ENCODE data around the gene SZRD1.
A peak's percentile ranks its signal among the peaks of the same experiment; 100 is the strongest.
"Not testable (repeated sequence)": the region's sequence is repeated elsewhere in the genome, so short reads cannot be mapped to it uniquely, and the experiment has no call there.

The SZRD1 gene

DNA sequence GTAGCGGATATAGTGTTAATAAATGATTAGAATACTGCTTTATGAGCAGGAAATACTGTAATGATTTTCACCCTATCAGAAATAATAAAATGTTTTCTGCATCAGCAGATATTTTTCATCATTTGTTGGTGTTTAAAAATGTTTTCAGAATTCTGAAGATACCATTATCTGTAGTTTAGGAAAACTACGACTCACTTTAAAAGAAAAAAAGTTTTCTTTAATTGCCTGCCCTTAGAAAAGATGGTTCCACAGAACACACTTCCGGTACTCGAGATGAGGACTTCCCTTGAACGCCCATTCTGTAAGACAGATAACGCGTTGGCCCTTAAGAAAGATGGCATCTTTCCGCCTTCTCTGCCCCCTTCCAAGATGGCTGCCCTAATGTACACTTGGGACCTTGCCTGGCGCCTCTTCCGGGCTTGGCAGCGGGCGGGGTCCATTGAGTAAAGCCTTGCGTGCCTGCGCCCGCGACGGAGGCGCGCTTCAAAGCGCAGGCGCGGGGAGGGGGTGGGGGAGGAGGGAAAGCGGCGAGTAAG lies at the start of gene SZRD1:
Gene SZRD1 (plus strand): TSS at position 521 of the 536 bp plus-strand sequence. CDS start 16 bp downstream, outside the sequence.
- DNase-seq (ENCODE audit: low read depth) = peak; percentile 75

- DNase-seq (ENCODE audit: low read depth) = no peak
Observed at GRCh38 chr1:16318555-16318954, 48.5 kb upstream of the SZRD1 start.

DNA sequence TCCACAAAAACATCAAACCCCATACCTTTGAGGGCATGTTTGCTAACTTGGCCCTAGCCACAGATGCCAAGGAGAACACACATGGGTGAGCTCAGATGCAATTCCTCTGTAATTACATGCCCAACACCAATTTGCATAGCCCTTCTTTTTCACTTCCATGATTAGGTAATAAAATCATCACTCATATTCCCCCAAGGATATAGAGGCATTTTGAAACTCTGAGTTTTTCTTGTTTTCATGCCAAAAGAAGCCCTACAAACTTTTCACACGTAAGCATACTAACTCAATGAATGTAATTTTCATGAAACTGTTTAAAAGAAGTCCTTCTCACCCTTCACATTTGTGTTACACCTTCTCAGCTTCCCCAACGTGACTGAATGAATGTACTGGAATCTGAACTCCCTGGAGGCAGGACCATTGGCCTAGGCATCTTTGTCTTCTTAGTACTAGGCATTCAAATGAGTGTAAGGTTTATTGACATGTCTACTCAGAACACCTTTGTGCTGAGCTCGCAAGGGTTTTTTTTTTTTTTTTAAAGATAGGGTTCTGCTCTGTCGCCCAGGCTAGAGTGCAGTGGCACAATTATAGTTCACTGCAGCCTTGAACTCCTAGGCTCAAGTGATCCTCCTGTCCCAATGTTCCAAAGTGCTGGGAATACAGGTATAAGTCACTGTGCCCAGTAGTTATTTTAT lies 45.7 kb upstream of the SZRD1 start:
- DNase-seq (ENCODE audit: low read depth) = no peak

- DNase-seq (ENCODE audit: low read depth) = no peak
Observed at GRCh38 chr1:16324456-16324890, 42.6 kb upstream of the SZRD1 start.

DNA sequence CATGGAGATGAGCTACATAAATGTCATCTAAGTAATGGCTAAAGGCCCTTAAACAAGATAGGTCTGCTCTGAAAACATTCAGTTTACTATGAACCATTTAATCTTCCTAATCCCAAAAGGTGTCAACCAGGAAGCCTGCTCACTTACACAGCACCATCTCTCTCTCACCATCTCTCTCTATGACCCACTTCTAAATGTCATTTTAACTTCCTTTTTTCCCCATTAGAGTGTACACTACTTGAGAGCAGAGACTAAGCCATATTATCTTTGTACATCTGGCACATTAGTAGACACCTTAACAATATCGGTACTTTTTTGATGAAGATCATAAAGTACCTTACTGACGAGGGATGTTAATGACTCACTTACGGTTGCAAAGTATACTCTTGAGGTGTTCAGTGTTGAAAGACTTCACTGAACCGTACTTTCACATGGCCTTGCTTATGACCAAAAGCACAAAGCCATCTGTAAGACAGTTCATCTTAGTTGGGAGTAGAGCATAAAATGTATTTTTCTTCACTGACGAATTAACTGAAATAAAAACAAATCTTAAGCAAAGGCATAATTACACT lies 40.1 kb upstream of the SZRD1 start:
- no peak for DNase-seq (ENCODE audit: low read depth)

- DNase-seq (ENCODE audit: low read depth) = no peak
Observed at GRCh38 chr1:16334655-16335340, 32.2 kb upstream of the SZRD1 start.

GRCh38 chr1:16338961-16339360 lies 28.1 kb upstream of the SZRD1 start:
- DNase-seq (ENCODE audit: low read depth) = no peak

DNA sequence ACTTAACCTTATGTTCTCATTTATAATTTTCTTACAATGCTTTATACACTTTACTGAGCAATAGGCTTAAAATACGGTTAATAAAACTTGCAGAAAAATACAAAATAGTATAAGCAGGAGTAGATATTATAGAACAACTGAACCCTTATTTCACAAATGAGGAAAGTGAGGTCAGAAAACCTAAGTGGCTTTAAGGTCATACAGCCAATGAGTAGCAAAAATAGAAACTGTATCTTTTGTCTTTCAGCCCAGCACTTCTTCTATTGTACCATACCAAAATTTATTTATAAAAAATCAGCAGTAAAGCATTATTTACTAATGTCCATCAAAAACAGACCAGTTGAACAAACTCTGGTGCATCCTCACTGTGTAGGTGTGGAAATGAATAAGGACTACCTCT lies 26.4 kb upstream of the SZRD1 start:
- no peak for DNase-seq (ENCODE audit: low read depth)

- no peak for DNase-seq (ENCODE audit: low read depth)
Observed at GRCh38 chr1:16342331-16343062, 24.5 kb upstream of the SZRD1 start.

DNA sequence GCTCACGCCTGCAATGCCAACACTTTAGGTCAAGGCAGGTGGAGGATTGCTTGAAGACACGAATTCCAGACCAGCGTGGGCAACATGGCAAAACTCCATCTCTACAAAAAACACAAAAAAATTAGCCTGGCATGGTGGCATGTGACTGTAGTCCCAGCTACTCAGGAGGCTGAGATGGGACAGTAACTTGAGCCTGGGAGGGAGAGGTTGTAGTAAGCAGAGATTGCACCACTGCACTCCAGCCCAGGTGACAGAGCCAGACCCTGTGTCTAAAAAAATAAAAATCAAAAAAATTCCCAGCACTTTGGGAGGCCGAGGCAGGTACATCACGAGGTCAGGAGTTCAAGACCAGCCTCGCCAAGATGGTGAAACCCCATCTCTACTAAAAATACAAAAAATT lies 23.8 kb upstream of the SZRD1 start:
- not testable (repeated sequence) for DNase-seq (ENCODE audit: low read depth)

DNA sequence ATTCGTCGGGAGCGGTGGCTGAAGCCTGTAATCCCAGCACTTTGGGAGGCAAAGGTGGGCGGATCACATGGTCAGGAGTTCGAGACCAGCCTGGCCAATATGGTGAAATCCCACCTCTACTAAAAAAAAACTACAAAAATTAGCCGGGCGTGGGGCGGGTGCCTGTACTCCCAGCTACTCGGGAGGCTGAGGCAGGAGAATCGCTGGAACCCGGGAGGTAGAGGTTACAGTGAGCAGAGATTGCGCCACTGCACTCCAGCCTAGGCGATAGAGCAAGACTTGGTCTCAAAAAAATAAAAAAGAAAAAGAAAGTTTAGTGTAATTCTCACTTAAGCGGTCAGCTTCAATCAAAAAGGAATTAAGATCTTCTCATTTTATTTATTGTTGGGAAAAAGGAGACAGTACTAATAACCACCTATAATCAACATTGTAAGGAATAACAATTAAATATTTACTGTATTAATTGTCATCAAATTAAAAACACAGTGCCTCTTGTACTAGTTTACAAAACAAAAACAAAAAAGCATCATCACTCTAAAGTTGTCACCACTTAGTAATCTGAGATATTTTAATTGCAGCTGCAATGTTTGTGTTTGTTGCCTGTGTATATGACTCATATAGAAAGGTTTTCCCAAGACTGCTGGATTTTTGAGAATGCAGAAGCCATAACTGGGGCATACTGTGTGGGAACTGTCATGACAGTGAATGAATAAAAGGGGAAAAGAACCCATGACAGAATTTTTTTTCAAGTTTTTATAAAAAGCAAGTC lies 18.4 kb upstream of the SZRD1 start:
- no peak for DNase-seq (ENCODE audit: low read depth)

DNA sequence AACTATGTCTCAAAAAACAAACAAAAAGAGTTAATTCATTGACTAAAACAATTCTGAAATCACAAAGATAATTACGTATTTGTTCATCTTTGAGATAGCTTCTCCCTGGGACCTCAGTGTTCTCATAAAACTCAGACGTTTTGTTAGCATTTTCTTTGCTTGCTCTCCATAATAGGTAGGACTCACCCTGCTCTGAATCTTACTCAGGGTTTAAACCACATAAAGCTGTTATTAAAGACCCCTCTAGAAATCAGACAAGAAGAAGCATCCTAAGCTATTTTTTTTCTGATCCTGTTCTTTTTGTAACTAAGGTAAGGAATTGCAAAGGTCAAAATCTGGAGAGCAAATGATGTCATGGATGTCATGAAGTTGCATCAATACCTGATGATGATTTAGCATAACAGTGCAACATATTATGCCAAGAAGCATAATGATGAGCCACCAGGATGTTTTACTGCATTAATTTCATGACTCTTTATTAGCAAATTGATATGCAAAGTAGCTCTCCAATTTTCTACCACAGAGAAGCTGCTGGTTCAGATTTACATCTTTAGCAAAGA lies 17.1 kb upstream of the SZRD1 start:
- no peak for DNase-seq (ENCODE audit: low read depth)

- no peak for DNase-seq (ENCODE audit: low read depth)
Observed at GRCh38 chr1:16351456-16351993, 15.5 kb upstream of the SZRD1 start.

GRCh38 chr1:16351994-16352841 lies 14.8 kb upstream of the SZRD1 start, which contains the start of gene FBXO42:
TSS of gene FBXO42 (minus strand) at chr1:16352480. CDS start at chr1:16315418, 37,062 bp downstream.
- peak; percentile 77 for DNase-seq (ENCODE audit: low read depth)

- DNase-seq (ENCODE audit: low read depth) = no peak
Observed at GRCh38 chr1:16352842-16353535, 14.1 kb upstream of the SZRD1 start.

DNA sequence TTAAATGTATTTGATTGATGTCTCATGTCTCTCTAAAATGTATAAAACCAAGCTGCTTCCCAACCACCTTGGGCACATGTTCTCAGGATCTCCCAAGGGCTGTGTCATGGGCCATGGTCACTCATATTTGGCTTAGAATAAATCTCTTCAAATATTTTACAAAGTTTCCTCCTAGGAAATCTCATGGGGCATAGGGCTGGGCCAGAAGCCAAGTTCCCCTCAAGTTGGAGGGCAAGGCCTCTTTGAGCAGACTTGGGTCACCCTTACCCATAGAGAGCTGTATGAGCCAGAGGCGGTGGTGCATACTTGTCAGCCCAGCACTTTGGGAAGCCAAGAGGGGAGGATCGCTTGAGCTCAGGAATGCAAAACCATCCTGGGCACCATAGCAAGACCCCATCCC lies 12.4 kb upstream of the SZRD1 start:
- DNase-seq (ENCODE audit: low read depth) = no peak

DNA sequence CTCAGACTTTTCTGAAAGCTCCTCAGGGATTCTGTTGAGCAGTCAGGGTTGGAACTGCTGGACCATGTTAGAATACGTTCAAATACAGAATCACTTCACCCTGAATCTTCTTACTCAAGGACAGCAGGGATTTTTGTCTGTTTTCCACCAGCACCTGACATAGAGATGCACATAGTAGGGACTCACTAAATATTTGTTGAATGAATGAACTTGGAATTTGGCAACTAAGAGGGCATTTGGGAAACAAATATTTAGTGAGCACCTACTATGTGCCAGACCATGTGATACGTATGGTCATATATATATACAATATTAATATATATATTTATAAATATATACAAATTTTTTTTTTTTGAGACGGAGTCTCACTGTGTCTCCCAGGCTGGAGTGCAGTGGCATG lies 10.2 kb upstream of the SZRD1 start:
- DNase-seq (ENCODE audit: low read depth) = no peak

DNA sequence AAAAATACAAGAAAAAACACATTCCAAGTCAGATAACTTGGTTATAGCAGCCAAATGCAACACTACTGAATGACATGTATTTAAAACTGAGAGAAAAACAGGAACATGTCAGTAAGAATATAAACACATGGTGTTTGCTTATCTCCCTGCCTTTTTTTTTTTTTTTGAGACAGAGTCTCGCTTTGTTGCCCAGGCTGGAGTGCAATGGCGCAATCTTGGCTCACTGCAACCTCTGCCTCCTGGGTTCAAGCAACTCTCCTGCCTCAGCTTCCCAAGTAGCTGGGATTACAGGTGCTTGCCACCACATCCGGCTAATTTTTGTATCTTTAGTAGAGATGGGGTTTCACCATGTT lies 1.9 kb upstream of the SZRD1 start:
- not testable (repeated sequence) for DNase-seq (ENCODE audit: low read depth)

DNA sequence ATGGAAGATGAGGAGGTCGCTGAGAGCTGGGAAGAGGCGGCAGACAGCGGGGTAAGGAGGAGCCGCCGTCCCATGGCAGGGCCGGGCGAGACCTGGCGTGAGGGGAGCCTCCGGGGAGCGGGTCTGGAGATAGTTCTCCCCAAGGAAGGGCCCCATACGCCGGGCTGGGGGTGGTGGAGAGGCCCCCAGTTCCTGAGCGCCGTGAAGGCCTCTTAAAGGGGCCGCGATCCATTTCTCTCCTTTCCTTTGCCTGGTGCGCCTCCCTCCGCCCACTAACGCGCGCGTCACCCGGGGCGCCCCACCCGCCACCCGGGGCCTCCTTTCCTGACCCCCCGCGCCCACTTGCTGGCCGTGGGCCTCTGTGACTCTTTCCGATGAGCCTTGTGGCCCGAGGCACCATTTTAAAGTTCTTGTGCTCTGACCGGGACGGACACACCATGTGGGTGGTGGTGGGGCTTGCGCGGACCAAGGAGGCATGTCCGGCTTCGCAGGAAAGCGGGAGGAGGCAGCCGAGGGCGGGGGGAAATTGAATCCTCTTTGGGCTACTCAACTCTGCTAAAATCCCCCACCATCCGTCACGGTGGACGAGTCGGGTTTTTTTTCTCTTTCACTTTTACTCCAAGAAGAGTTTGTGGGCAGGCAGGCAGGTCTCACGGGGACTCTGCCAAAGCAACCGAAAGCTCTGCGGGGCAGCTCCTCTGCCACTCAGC lies 371 bp downstream of the SZRD1 start:
- DNase-seq (ENCODE audit: low read depth) = peak; percentile 65
